Neuron (in vitro differentiated cells): ENCODE measurements around the gene POMP.
A peak's percentile ranks its signal among the peaks of the same experiment; 100 is the strongest.

Experiments used
- H2AFZ ChIP-seq: one replicate; pipeline ENCODE4 v1.6.1; 2013; ENCODE audit warnings: low read depth, mild to moderate bottlenecking, inconsistent platforms, low read length, moderate library complexity
- H3K27me3 ChIP-seq: one replicate; pipeline ENCODE4 v1.6.1; 2013; ENCODE audit warnings: low read length; ENCODE audit not compliant: insufficient read depth
- H3K36me3 ChIP-seq: one replicate; pipeline ENCODE4 v1.6.1; 2013; ENCODE audit warnings: low read length; ENCODE audit not compliant: insufficient read depth
- H3K4me1 ChIP-seq: one replicate; pipeline ENCODE4 v1.6.1; 2013; ENCODE audit warnings: low read length; ENCODE audit not compliant: insufficient read depth
- H3K4me3 ChIP-seq: 2 replicates; pipeline ENCODE4 v1.5.1; 2013; ENCODE audit warnings: mild to moderate bottlenecking, low read length, moderate library complexity
- H3K9me3 ChIP-seq: one replicate; pipeline ENCODE4 v1.6.1; 2013; ENCODE audit warnings: low read length

POMP gene

DNA sequence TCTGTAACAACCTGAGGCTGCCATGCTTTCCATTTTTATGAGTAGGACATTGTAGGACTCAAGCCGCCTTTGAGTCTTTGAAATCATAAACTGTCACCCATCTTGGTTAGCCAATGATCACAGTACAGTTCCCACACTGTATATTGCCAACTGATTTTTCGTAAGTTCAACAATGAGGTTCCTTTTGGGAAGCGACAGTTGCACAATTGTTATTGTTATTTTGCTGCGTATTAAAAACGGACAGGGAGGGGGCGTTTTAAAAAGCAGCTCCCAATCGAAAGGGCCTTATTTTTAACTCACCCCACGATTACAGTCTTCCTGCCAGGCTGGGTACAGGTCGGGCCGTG, 59.2 kb downstream of the POMP start:
- Histone ChIP-seq H3K4me1 (peaks cover 6% of the 10 kb centered on the region), H2AFZ (peak overlapping the region; percentile 79), H3K4me3 (peak overlapping the region; percentile 50), H3K36me3 (no peaks in the 10 kb centered on the region), H3K9me3 (no peaks in the 10 kb centered on the region), H3K27me3 (peaks cover 15% of the 10 kb centered on the region)

DNA sequence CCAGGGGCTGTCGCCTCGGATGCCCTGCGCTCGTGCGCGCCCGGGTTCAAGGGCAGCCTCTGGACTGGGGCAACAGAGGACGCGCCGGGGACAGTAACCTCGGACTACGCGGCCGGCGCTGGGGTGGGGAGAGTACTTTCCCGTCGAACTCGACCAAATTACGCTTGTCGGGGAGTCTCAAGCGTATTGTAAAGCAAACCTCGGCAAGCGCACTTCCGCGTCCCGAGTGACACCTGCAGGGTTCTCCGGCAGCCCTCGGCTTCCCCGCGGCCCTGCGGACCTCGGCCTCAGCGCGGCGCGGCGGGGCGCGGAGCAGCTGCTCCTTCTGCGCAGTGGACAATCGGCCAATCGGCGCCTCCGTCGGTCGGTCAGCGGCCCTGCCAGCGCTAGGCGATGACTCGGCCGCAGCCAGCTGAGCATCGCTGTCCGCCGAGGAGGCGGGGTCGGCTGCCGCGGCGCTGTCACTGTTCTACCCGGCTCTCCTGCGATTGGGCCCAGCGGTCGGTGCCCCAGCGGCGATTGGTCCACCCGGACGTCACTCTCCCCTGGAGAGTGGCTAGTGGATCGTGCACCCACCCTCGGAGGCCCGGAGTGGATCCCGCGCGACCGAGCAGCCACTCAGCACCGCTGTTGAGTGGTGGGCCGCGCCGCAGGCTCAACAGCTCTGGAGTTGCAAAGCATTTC, 59.8 kb downstream of the POMP start, which contains the start of gene SLC46A3:
SLC46A3 (minus strand) TSS at position 428 of the 684 bp plus-strand sequence. CDS start 972 bp downstream, outside the sequence.
- H2AFZ ChIP-seq = peak within 1 kb of the TSS; percentile 79
- peak within 1 kb of the TSS; percentile 50 for H3K4me3 ChIP-seq
- H3K27me3 ChIP-seq = peaks cover 12% of the 10 kb centered on the region
- H3K36me3 ChIP-seq = no peaks in the 10 kb centered on the region
- no peaks in the 10 kb centered on the region for H3K9me3 ChIP-seq
- peaks cover 6% of the 10 kb centered on the region for H3K4me1 ChIP-seq

DNA sequence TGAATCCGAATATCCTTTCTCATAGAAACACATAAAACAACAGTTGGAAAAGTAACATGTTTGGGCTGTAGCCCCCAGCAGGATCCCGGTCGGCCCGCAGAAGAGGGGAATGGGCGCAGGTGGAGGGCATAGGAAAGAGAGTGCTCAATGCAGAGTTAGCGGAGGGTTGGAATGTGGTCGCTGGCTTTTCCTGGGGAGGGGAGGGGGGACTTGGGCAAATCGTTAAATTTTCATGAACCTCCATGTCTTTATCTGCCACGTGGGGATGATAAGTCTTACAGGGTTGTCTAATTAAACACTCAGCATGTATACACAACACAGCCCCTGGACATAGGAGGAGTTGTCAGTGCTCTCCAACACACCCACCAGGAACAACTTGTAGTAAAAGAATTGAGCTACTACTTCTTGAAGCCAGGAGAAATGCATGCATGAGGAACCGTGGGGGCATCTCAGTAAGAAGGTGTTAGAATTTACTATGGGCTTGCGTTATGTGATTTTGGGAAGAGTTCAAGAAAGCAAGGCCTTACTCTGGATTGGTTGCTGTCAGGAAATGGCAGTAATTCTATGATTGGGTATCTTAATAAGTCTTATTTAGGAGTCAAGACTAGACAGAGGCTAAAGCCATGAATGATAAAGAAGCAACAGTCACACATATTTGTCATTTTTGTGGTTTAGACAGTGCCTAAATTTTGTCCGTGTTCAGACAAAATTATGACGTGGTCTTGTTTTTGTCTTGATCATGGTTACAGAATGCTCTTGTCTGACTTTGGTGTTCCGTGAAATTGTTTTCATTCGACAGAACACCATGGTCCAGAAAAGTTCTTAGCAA, 60.5 kb downstream of the POMP start:
- peak overlapping the region; percentile 79 for H2AFZ ChIP-seq
- no peaks in the 10 kb centered on the region for H3K9me3 ChIP-seq
- peak overlapping the region; percentile 50 for H3K4me3 ChIP-seq
- H3K36me3 ChIP-seq = no peaks in the 10 kb centered on the region
- H3K4me1 ChIP-seq = peaks cover 6% of the 10 kb centered on the region
- H3K27me3 ChIP-seq = peaks cover 12% of the 10 kb centered on the region

- Histone ChIP-seq H3K4me1 (no peaks in the 10 kb centered on the region), H3K4me3 (no peak overlapping the region), H3K9me3 (no peaks in the 10 kb centered on the region), H2AFZ (no peak overlapping the region), H3K36me3 (no peaks in the 10 kb centered on the region), H3K27me3 (peaks cover 5% of the 10 kb centered on the region)
Measured at GRCh38 chr13:28723806-28724205, 64.9 kb downstream of the POMP start.

DNA sequence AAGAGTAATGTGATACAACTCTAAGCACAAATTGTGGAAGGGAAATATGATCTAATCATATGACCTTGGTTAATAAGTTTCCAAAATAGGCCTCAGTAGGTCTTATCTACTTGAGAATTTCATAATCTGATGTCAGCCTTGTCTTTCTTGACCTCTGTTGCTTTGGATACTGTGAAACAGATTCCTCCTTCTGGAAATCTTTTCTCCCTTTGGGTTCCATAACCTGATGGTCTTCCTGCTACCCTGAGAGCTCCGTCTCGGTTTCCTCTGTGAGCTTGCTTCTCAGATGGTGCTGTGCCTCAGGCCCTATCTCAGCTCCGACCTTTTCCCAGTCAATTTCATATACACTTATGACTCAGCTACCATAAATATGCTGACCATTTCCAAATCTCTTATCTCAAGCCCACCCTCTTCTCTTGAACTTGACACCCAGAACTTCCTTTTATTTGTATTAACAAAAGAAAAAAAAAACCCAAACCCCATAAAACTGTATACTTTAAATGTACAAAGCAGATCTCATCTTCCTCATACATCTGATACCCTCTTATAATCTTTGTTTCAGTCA, 66.2 kb downstream of the POMP start:
- Histone ChIP-seq H3K4me1 (no peaks in the 10 kb centered on the region), H3K36me3 (no peaks in the 10 kb centered on the region), H3K4me3 (no peak overlapping the region), H3K9me3 (no peaks in the 10 kb centered on the region), H3K27me3 (peaks cover 5% of the 10 kb centered on the region), H2AFZ (no peak overlapping the region)
